Activated T-cell treated with anti-CD3 and anti-CD28 coated beads for 1 hour (primary cell): Measurements from ENCODE around the gene COL24A1.
"Not testable (repeated sequence)": the region's sequence is repeated elsewhere in the genome, so short reads cannot be mapped to it uniquely, and the experiment has no call there.

Experiments
- DNase-seq: peaks from one replicate; pipeline ENCODE4 v3.0.0-alpha.2; 2020; ENCODE audit warnings: low read depth

COL24A1 gene

GRCh38 chr1:85984636-85985035 is 171.9 kb downstream of the COL24A1 start:
- no peak for DNase-seq

DNA sequence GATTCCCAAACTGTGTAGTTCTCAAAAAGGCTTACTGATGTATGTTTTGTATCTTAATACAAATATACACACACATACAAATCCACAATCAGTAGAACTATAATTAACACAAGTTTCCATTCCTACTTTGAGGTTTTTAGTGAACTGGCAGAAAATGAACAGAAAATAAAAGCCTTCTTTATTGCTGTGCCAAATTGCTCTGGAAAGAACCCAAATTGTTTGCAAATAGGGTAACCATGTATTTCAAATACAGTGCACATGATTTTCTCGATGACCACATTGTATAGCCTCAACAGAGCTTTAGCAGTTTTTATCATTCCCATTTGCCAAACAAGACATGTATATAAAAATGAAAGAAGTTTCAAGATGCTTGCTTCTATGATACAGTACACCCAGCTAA is 173.3 kb downstream of the COL24A1 start:
- no peak for DNase-seq

DNA sequence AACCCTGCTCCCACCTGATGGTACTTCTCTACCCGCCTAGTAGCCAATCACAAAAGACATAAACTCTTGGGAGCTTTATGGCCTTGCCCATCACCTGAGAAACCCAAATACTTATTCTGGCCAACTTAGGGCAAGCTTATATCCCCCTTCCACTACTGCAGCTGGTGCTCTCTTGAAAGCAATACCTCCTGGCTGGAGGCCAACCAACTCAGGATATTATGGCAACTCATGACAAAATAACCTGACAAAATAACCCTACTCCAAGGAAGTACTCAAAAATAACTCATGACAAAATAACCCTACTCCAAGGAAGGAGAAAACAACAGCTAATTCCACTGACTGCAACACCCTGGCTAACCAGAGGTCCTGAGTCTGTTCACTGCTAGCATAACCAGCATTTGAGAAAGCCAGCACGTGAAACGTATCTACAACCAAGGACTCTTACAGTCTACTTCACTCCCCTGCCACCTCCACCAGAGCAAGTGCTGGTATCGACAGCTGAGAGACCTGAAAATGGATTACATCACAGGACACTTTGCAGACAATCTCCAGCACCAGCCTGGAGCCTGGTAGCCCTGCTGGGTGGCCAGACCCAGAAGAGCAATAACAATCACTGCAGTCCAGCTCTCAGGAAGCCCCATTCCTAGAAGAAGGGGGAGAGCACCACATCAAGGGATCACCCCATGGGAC is 179.9 kb downstream of the COL24A1 start:
- DNase-seq, result no peak

GRCh38 chr1:85975912-85976371 is 180.6 kb downstream of the COL24A1 start:
- DNase-seq, result no peak

DNA sequence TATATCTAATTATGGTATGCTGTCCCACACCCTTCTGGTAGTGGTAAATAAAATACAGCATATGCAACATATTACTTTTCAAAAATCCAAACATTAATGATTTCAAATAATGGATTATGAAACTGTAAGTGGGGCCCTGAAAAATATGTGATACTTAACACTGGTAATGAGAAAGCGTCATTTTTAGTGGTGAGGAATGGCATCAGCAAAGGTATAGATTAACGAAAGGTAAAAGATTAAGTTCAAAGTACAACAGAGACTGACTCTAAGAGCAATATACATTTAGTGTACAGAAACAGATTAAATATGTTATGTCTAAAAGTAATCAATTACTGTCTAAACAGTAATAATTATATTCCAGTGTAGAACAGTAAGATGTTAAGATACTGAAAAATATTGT is 194.1 kb downstream of the COL24A1 start:
- DNase-seq, result no peak

DNA sequence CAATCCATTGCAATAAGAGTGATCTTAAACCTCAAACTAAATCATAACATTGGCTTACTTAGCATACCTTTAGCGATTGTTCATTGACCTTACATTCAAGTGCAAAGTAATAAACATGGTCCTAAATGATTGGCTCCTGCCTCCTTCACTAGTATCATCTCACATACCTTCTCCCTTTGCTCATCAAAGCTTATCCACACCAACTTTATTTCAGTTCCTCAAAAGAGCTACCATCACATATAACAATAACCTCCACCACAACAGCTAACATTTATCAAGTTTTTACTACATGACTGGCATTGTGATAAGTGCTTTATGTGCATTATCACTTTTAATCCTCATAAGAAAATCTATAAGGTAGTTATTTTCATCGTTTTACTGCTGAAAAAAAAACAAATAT is 198.8 kb downstream of the COL24A1 start:
- DNase-seq, result no peak

GRCh38 chr1:85955218-85955617 is 201.4 kb downstream of the COL24A1 start:
- not testable (repeated sequence) for DNase-seq

DNA sequence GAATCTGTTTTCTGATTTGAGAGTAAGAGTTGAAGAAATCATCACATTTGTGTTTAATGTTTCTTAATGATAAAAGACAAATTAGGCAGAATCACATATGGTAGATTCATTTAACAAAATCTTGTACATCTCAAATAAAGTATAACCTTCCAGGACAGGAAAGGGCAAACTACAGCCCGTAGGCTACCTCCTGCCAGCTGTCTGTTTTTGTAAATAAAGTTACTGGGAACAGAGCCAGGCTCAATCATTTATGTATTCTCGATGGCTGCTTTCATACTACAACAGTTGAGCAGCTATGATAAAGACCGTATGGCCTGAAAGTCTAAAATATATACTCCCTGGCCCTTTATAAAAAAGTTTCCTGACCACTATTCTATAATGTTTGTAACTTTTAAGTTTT is 204.1 kb downstream of the COL24A1 start:
- no peak for DNase-seq

DNA sequence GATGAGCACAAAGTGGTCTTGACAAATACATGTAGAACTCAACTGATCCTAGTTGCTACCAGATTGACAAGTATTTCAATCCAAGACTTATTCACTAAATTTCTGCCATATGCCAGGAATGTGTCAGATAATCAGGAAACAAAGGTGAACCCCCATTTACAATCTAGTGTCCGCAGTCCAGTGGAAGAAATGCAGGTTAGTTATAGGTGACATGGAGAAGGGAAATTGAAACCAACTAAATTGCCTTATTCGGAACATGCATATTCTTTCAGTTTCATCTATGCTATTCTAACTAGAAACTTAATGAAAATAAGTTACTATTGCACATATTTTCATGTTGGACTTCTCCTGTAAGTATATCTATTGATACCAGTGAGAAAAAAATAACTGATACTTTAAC is 209.4 kb downstream of the COL24A1 start:
- DNase-seq, result no peak

- DNase-seq, result no peak
Measured at GRCh38 chr1:85943945-85944344, 212.6 kb downstream of the COL24A1 start.

DNA sequence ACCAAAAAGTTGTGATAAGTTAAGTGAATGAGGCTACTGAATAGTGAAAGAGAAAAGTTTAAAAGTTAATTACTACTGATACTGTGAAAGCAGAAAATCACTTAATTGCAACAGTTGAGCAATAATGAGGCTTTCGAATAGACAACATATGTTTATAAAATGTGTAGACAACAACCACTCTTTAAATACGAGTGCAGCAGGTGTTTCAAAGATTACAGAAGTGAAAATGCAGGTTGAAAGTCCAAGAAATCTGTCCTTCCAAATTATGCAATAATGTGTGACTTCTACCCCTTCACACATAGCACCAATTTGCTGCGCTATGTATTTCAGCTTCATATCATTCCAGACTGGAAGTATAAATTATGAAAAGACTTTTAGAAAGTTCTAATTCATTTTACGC is 213.0 kb downstream of the COL24A1 start:
- DNase-seq, result no peak

DNA sequence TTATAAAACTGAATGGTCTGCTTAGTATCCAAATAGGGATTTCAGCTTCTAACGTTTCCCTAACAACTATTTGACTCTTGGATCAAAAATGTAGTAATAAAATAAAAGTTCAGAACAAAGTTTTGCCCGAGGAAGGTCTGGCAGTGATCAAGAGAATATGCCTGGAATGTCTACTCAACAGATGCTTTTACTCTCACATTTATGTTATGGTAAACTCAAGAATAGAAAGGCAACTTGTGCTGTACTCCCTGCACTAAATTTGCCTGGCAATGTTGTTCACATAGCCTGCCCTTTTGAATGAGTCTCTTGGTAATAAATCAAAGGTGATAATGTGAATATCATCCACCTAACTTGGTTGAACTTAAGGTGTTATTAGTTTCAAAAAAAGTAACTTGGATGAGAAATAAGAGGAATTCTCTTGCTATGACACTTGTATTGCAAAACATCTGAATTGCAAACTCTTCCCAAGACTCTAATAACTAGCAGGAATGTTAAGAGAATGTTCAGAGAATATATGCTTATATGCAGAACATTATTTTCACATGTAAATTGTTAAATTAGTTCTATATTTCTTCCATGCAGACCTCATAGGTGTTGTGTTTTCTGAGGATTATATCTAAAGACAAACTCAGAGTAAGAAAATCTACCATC is 215.8 kb downstream of the COL24A1 start:
- DNase-seq, result no peak

DNA sequence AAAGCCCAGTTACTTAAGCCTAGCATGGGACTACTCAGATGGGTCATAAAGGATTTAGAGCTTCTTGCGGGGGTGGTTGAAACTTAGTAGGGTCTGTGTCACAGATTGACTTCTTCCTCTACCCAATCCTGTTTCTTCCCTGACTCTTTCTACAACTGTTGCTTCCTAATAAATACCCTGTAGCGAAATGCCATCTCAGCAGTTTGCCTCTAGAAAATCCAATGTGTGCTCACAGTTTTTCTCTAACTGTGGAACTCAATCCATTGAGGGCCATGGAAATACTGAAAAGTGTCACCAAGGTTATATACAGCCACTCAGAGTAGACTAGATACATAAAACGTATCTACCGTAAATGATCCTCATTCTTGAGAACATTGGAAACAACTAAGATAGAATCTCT is 217.7 kb downstream of the COL24A1 start:
- DNase-seq, result no peak

DNA sequence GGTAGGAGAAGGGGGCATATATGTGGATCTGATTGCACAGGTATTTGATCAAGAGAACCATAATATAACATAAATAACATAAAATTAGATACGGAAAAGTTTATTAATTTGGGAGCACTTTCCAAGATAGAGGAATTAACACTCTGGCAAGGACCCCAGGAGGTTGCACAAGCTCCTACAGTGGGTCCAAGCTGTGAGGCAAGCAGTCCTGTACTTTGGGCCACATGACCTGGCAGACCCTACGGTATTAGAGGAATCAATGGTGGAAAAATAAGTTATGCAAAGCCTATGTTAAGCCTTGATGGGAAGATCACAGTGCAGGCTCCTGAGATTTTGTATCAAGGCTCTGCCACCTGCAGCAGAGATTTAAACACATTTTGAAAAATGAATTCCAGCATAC is 220.1 kb downstream of the COL24A1 start:
- DNase-seq, result no peak

GRCh38 chr1:85936057-85936456 is 220.5 kb downstream of the COL24A1 start:
- no peak for DNase-seq

GRCh38 chr1:85935234-85935633 is 221.3 kb downstream of the COL24A1 start:
- DNase-seq, result no peak

DNA sequence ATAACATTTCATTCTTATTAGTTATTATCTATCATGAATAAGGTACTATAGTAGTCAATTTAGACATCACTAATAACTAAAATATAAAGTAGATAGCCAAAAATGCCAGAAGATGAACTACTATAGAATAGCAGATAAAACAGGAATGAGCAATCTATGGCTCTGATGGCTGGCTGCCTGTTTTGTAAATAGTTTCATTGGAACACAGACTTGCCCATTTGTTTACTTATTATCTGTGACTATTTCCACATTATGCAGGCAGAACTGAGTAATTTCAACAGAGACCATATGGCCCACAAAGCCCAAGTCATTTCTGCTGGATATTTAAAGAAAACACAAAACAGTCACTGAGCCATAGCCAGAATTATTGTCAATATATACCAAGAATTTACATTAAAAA is 222.1 kb downstream of the COL24A1 start:
- DNase-seq, result no peak

- DNase-seq, result no peak
Measured at GRCh38 chr1:85933961-85934360, 222.6 kb downstream of the COL24A1 start.

GRCh38 chr1:85911742-85912141 is 244.8 kb downstream of the COL24A1 start:
- no peak for DNase-seq

DNA sequence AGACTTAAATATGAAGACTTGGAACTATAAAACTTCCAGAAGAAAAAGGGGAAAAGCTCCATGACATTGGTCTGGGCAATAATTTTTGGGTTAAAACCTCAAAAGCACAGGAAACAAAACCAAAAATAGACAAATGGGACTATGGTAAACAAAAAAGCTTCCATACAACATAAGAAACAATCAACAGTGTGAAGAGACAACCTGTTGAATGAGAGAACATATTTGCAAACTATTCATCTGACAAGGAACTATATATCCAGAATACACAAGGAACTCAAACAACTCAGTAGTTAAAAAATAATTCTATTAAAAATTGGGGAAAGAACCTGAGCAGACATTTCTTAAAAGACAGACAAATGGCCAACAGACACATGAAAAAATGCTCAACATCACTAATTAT is 255.7 kb downstream of the COL24A1 start:
- DNase-seq, result no peak

DNA sequence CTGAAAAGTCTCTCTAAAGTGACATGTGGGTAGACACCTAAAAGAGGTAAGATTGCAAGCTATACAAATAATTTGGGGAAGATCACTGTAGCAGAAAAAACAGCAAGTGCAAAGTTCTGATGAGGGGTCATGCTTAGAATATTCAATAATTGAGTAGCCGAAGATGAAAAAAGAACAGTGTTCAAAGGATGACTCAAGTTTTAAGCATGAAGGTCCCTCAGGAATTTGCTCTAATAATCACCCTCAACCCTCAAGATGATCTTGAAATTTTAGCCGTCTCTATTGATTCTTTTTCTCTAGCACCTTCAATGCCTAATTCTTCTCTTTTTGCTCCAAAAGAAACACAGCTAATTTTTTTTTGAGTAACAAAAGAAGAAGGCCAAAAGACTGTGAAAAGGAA is 257.7 kb downstream of the COL24A1 start:
- no peak for DNase-seq

- DNase-seq, result no peak
Measured at GRCh38 chr1:85894651-85895050, 261.9 kb downstream of the COL24A1 start.

DNA sequence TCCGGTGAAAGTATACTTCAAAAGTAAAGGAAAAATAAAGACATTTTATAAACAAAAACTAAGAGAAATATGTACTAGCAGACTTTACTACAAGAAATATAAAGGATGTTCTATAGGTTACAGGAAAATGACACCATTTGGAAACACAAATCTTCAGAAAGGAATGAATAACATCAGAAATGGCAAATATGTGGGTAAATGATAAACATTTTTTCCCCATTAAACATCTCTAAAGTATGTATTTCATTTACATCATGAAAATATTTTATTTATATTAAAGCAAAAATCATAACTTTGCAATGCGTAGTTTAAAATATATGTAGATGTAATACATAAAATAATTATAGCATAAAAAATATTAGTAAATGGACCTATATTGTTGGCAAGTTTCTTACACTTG is 264.2 kb downstream of the COL24A1 start:
- no peak for DNase-seq

DNA sequence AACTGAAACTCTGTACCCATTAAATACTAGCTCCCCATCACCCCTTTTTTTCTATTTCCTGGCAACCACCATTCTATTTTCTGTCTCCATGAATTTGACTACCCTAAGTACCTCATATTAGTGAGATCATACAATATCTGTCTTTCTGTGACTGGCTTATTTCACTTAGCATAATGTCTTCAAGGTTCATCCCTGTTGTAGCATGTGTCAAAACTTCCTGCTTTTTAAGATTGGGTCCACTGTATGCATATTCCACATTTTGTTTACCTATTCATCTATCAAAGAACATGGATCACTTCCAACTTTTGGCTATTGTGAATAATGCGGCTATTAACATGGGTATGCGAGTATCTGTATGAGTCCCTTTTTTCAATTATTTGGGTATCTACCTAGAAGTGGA is 266.7 kb downstream of the COL24A1 start:
- no peak for DNase-seq
